ENCODE results near the gene RAB29. TPM values are rescaled to one million over a fixed set of nuclear protein-coding genes. Genes with fewer than 3 reads are reported as not detected.

The RAB29 gene
- total and polyA plus RNA-seq, 2 experiments from 2014 or later = 16.8 to 18.1 TPM

- H3K9me2 ChIP-seq (ENCODE audit: insufficient read depth) = no peaks in the 10 kb centered on the region
- no peak overlapping the region for H2AFZ ChIP-seq
- H4K20me1 ChIP-seq (ENCODE audit: insufficient read depth) = no peaks in the 10 kb centered on the region
- 63 to 66% methylated on average over 5 of the region's 5 CpGs for WGBS, 2 experiments (ENCODE audit: low coverage in 1 of 2, low lambda C conversion rate in 2 of 2, missing lambda C conversion rate in 2 of 2)
- H3K4me3 ChIP-seq = no peak overlapping the region
- H3K36me3 ChIP-seq (ENCODE audit: low read depth) = no peaks in the 10 kb centered on the region
- DNase-seq = peak; percentile 37
- H3K27ac ChIP-seq = no peak overlapping the region
- H3K9ac ChIP-seq = no peak overlapping the region
- H3K4me1 ChIP-seq (ENCODE audit: insufficient read depth) = peaks cover 11% of the 10 kb centered on the region
- no peaks in the 10 kb centered on the region for H3K9me3 ChIP-seq (ENCODE audit: low read depth)
- in situ Hi-C loops (cut with MboI) = no loop called here
- no peak overlapping the region for H3K4me2 ChIP-seq (ENCODE audit: unreplicated experiment)
- no peaks in the 10 kb centered on the region for H3F3A ChIP-seq (ENCODE audit: insufficient read depth)
- no peaks in the 10 kb centered on the region for H3K79me2 ChIP-seq (ENCODE audit: insufficient read depth)
- no peak for TF ChIP-seq EZH2phosphoT487 (IDR thresholded peaks at IDR 0.05; ENCODE audit: insufficient read depth, low read depth)
- no peak for TF ChIP-seq EZH2 (IDR thresholded peaks at IDR 0.05; ENCODE audit: insufficient read depth, poor library complexity, severe bottlenecking)
- no peaks in the 10 kb centered on the region for H3K27me3 ChIP-seq (replicated peaks; ENCODE audit: insufficient read depth)
Observed at GRCh38 chr1:205766038-205766437, 9.2 kb downstream of the RAB29 start.

DNA sequence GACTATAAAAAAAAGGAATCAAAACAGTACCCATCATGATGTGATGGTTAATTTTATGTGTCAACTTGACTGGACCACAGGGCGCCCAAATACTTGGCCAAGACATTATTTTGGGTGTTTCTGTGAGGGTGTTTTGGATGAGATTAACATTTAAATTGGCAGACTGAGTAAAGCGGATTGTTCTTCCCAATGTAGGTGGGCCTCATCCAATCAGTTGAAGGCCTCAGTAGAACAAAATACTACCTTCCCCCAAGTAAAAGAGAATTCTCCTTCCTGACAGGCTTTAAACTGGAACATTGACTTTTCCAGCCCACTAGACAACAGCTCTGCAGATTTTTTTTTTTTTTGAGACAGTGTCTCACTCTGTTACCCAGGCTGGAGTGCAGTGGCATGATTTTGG is 10.7 kb downstream of the RAB29 start:
- H2AFZ ChIP-seq = no peak overlapping the region
- no peak overlapping the region for H3K9ac ChIP-seq
- in situ Hi-C loops (cut with MboI) = no loop called here
- H3K4me2 ChIP-seq (ENCODE audit: unreplicated experiment) = no peak overlapping the region
- no peaks in the 10 kb centered on the region for H3F3A ChIP-seq (ENCODE audit: insufficient read depth)
- WGBS, 2 experiments (ENCODE audit: low coverage in 1 of 2, low lambda C conversion rate in 2 of 2, missing lambda C conversion rate in 2 of 2) = 80 to 85% methylated on average over 2 of the region's 2 CpGs
- no peaks in the 10 kb centered on the region for H3K27me3 ChIP-seq (replicated peaks; ENCODE audit: insufficient read depth)
- no peaks in the 10 kb centered on the region for H4K20me1 ChIP-seq (ENCODE audit: insufficient read depth)
- no peaks in the 10 kb centered on the region for H3K9me3 ChIP-seq (ENCODE audit: low read depth)
- DNase-seq = no peak
- TF ChIP-seq EZH2 (IDR thresholded peaks at IDR 0.05; ENCODE audit: insufficient read depth, poor library complexity, severe bottlenecking) = no peak
- TF ChIP-seq EZH2phosphoT487 (IDR thresholded peaks at IDR 0.05; ENCODE audit: insufficient read depth, low read depth) = no peak
- no peaks in the 10 kb centered on the region for H3K9me2 ChIP-seq (ENCODE audit: insufficient read depth)
- H3K36me3 ChIP-seq (ENCODE audit: low read depth) = no peaks in the 10 kb centered on the region
- H3K79me2 ChIP-seq (ENCODE audit: insufficient read depth) = no peaks in the 10 kb centered on the region
- no peak overlapping the region for H3K4me3 ChIP-seq
- H3K27ac ChIP-seq = no peak overlapping the region
- H3K4me1 ChIP-seq (ENCODE audit: insufficient read depth) = peaks cover 5% of the 10 kb centered on the region

DNA sequence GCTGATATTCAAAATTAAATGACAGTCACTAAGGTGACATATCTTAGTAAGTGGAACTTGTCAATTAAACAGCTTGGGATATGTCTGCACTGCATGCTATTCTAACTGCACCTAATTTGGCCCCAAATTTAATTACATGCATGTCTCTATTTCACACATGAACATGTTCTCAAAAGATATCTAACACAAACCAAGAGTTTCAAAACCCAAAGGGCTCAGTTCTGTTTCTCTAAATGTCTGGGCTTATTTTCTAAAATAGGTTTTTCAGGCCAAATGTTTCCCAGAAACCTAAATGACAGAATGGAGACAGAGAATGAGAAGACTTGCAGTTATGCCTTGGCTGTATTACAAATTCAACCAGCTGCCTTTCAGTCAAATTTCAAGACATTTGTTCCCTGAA is 11.3 kb downstream of the RAB29 start:
- Histone ChIP-seq H3K9ac (no peak overlapping the region), H3K9me2 (ENCODE audit: insufficient read depth) (no peaks in the 10 kb centered on the region), H3K4me3 (no peak overlapping the region), H3K9me3 (ENCODE audit: low read depth) (no peaks in the 10 kb centered on the region), H3K27ac (no peak overlapping the region), H3K36me3 (ENCODE audit: low read depth) (no peaks in the 10 kb centered on the region), H3K4me1 (ENCODE audit: insufficient read depth) (no peaks in the 10 kb centered on the region), H3K4me2 (ENCODE audit: unreplicated experiment) (no peak overlapping the region), H3K79me2 (ENCODE audit: insufficient read depth) (no peaks in the 10 kb centered on the region), H3K27me3 (replicated peaks; ENCODE audit: insufficient read depth) (no peaks in the 10 kb centered on the region), H4K20me1 (ENCODE audit: insufficient read depth) (no peaks in the 10 kb centered on the region), H3F3A (ENCODE audit: insufficient read depth) (no peaks in the 10 kb centered on the region), H2AFZ (no peak overlapping the region)
- no peak for DNase-seq
- in situ Hi-C loops (cut with MboI) = no loop called here
- TF ChIP-seq EZH2phosphoT487 (IDR thresholded peaks at IDR 0.05; ENCODE audit: insufficient read depth, low read depth) (no peak), EZH2 (IDR thresholded peaks at IDR 0.05; ENCODE audit: insufficient read depth, poor library complexity, severe bottlenecking) (no peak)

DNA sequence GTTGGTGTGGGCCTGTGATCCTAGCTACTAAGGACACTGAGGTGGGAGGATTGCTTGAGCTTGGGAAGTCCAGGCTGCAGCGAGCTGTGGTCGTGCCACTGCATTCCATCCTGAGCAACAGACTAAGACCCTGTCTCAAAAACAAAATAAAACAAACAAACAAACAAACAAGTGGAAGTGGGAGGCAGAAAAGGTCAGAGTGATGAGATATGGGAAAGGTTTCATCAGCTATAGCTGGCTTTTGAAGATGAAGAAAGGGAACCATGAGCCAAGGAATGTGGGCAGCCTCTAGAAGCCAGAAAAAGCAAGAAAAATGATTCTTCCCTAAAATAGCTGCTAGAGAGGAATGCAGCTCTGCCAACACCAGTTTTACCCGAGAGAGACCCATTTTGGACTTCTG is 14.7 kb downstream of the RAB29 start:
- no peaks in the 10 kb centered on the region for H3K9me2 ChIP-seq (ENCODE audit: insufficient read depth)
- H3K27me3 ChIP-seq (replicated peaks; ENCODE audit: insufficient read depth) = no peaks in the 10 kb centered on the region
- no peaks in the 10 kb centered on the region for H3F3A ChIP-seq (ENCODE audit: insufficient read depth)
- no peak overlapping the region for H3K27ac ChIP-seq
- no peaks in the 10 kb centered on the region for H3K36me3 ChIP-seq (ENCODE audit: low read depth)
- no peak for DNase-seq
- TF ChIP-seq EZH2 (IDR thresholded peaks at IDR 0.05; ENCODE audit: insufficient read depth, poor library complexity, severe bottlenecking) (no peak), EZH2phosphoT487 (IDR thresholded peaks at IDR 0.05; ENCODE audit: insufficient read depth, low read depth) (no peak)
- H3K9ac ChIP-seq = no peak overlapping the region
- no peaks in the 10 kb centered on the region for H3K9me3 ChIP-seq (ENCODE audit: low read depth)
- in situ Hi-C loops (cut with MboI) = no loop called here
- no peak overlapping the region for H2AFZ ChIP-seq
- H3K4me2 ChIP-seq (ENCODE audit: unreplicated experiment) = no peak overlapping the region
- H3K4me1 ChIP-seq (ENCODE audit: insufficient read depth) = no peaks in the 10 kb centered on the region
- no peaks in the 10 kb centered on the region for H4K20me1 ChIP-seq (ENCODE audit: insufficient read depth)
- H3K4me3 ChIP-seq = no peak overlapping the region
- 90 to 91% methylated on average over 3 of the region's 3 CpGs for WGBS, 2 experiments (ENCODE audit: low coverage in 1 of 2, low lambda C conversion rate in 2 of 2, missing lambda C conversion rate in 2 of 2)
- H3K79me2 ChIP-seq (ENCODE audit: insufficient read depth) = no peaks in the 10 kb centered on the region

DNA sequence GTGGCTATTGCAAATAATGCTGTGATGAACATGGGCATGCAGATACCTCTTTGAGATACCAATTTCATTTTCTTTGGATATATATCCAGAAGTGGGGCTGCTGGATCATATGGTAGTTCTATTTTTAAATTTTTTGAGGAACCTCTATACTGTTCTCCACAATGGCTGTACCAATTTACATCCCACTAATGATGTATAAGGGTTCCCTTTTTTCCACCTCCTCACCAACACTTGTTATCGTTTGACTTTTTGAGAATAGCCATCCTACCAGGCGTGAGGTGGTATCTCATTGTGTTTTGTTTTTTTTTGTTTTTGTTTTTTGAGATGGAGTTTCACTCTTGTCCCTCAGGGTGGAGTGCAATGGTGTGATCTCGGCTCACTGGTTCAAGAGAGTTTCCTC is 18.7 kb downstream of the RAB29 start:
- in situ Hi-C loops (cut with MboI) = no loop called here
- no peaks in the 10 kb centered on the region for H3K36me3 ChIP-seq (ENCODE audit: low read depth)
- TF ChIP-seq EZH2 (IDR thresholded peaks at IDR 0.05; ENCODE audit: insufficient read depth, poor library complexity, severe bottlenecking) (no peak), EZH2phosphoT487 (IDR thresholded peaks at IDR 0.05; ENCODE audit: insufficient read depth, low read depth) (no peak)

More for the DNA sequence above, 18.7 kb downstream of the RAB29 start:
- H3K9me2 ChIP-seq (ENCODE audit: insufficient read depth) = no peaks in the 10 kb centered on the region
- DNase-seq = no peak
- 73 to 76% methylated on average over 3 of the region's 3 CpGs for WGBS, 2 experiments (ENCODE audit: low coverage in 1 of 2, low lambda C conversion rate in 2 of 2, missing lambda C conversion rate in 2 of 2)
- no peaks in the 10 kb centered on the region for H3K4me1 ChIP-seq (ENCODE audit: insufficient read depth)
- no peak overlapping the region for H3K4me2 ChIP-seq (ENCODE audit: unreplicated experiment)
- no peaks in the 10 kb centered on the region for H3F3A ChIP-seq (ENCODE audit: insufficient read depth)
- H3K9ac ChIP-seq = no peak overlapping the region
- no peak overlapping the region for H3K27ac ChIP-seq
- H3K4me3 ChIP-seq = no peak overlapping the region
- no peak overlapping the region for H2AFZ ChIP-seq
- H3K27me3 ChIP-seq (replicated peaks; ENCODE audit: insufficient read depth) = no peaks in the 10 kb centered on the region
- no peaks in the 10 kb centered on the region for H4K20me1 ChIP-seq (ENCODE audit: insufficient read depth)
- no peaks in the 10 kb centered on the region for H3K9me3 ChIP-seq (ENCODE audit: low read depth)
- H3K79me2 ChIP-seq (ENCODE audit: insufficient read depth) = no peaks in the 10 kb centered on the region

All from GM23248 (cell line).